ENCODE results near the gene DRD5. TPM values are rescaled to one million over a fixed set of nuclear protein-coding genes. Genes with fewer than 3 reads are reported as not detected.

DRD5 gene
- total RNA-seq, 4 donors from 2014 or later = not detected

- no peaks in the 10 kb centered on the region for H3K36me3 ChIP-seq
- no peak for DNase-seq
- H3K27ac ChIP-seq = no peak overlapping the region
- H3K9me3 ChIP-seq = no peaks in the 10 kb centered on the region
- H3K4me1 ChIP-seq = no peaks in the 10 kb centered on the region
- H3K4me3 ChIP-seq (replicated peaks in 1 of 3) = no peak overlapping the region
- TF ChIP-seq CTCF (IDR thresholded peaks at IDR 0.05) = no peak
- TF ChIP-seq POLR2A (IDR thresholded peaks at IDR 0.05) = no peak
- intact Hi-C loops (cut with DNase I) = no loop called here
- WGBS, 2 donors = 82 to 94% methylated on average over 5 of the region's 5 CpGs
- no peaks in the 10 kb centered on the region for H3K27me3 ChIP-seq
Measured at GRCh38 chr4:9804918-9805317, 23.5 kb downstream of the DRD5 start.

GRCh38 chr4:9808077-9808476, 26.6 kb downstream of the DRD5 start:
- DNase-seq = no peak
- no peaks in the 10 kb centered on the region for H3K9me3 ChIP-seq
- intact Hi-C loops (cut with DNase I) = no loop called here
- H3K4me1 ChIP-seq = no peaks in the 10 kb centered on the region
- TF ChIP-seq POLR2A (IDR thresholded peaks at IDR 0.05) = no peak
- TF ChIP-seq CTCF (IDR thresholded peaks at IDR 0.05) = no peak
- H3K36me3 ChIP-seq = no peaks in the 10 kb centered on the region
- H3K27ac ChIP-seq = no peak overlapping the region
- no peak overlapping the region for H3K4me3 ChIP-seq (replicated peaks in 1 of 3)
- WGBS, 2 donors = 84 to 89% methylated on average over 5 of the region's 5 CpGs
- H3K27me3 ChIP-seq = no peaks in the 10 kb centered on the region

- no peaks in the 10 kb centered on the region for H3K27me3 ChIP-seq
- intact Hi-C loops (cut with DNase I) = no loop called here
- no peaks in the 10 kb centered on the region for H3K36me3 ChIP-seq
- H3K4me3 ChIP-seq (replicated peaks in 1 of 3) = no peak overlapping the region
- no peak overlapping the region for H3K27ac ChIP-seq
- WGBS, 2 donors = 79 to 88% methylated on average over 3 of the region's 3 CpGs
- H3K9me3 ChIP-seq = no peaks in the 10 kb centered on the region
- TF ChIP-seq POLR2A (IDR thresholded peaks at IDR 0.05) (no peak), CTCF (IDR thresholded peaks at IDR 0.05) (no peak)
- H3K4me1 ChIP-seq = no peaks in the 10 kb centered on the region
- no peak for DNase-seq
Measured at GRCh38 chr4:9811806-9812205, 30.4 kb downstream of the DRD5 start.

- TF ChIP-seq CTCF (IDR thresholded peaks at IDR 0.05) (no peak), POLR2A (IDR thresholded peaks at IDR 0.05) (no peak)
- no peaks in the 10 kb centered on the region for H3K4me1 ChIP-seq
- no peak overlapping the region for H3K4me3 ChIP-seq (replicated peaks in 1 of 3)
- no peak for DNase-seq
- no peak overlapping the region for H3K27ac ChIP-seq
- H3K9me3 ChIP-seq = no peaks in the 10 kb centered on the region
- no peaks in the 10 kb centered on the region for H3K36me3 ChIP-seq
- intact Hi-C loops (cut with DNase I) = no loop called here
- 68 to 75% methylated on average over 4 of the region's 4 CpGs for WGBS, 2 donors
- H3K27me3 ChIP-seq = no peaks in the 10 kb centered on the region
Measured at GRCh38 chr4:9812501-9813340, 31.3 kb downstream of the DRD5 start.

- WGBS, 2 donors = 94 to 96% methylated on average over 3 of the region's 3 CpGs
- DNase-seq = no peak
- Histone ChIP-seq H3K36me3 (no peaks in the 10 kb centered on the region), H3K27ac (no peak overlapping the region), H3K9me3 (no peaks in the 10 kb centered on the region), H3K4me1 (no peaks in the 10 kb centered on the region), H3K4me3 (replicated peaks in 1 of 3) (no peak overlapping the region), H3K27me3 (no peaks in the 10 kb centered on the region)
- intact Hi-C loops (cut with DNase I) = no loop called here
- TF ChIP-seq POLR2A (IDR thresholded peaks at IDR 0.05) (no peak), CTCF (IDR thresholded peaks at IDR 0.05) (no peak)
Measured at GRCh38 chr4:9816285-9816684, 34.9 kb downstream of the DRD5 start.

Measured in thyroid gland (tissue), 4 donors.